ENCODE results near the gene MMEL1. TPM values are rescaled to one million over a fixed set of nuclear protein-coding genes. Genes with fewer than 3 reads are reported as not detected.
"Not testable (repeated sequence)": the region's sequence is repeated elsewhere in the genome, so short reads cannot be mapped to it uniquely, and the experiment has no call there.

The MMEL1 gene
- total RNA-seq, 1 donor from 2014 or later: not detected

DNA sequence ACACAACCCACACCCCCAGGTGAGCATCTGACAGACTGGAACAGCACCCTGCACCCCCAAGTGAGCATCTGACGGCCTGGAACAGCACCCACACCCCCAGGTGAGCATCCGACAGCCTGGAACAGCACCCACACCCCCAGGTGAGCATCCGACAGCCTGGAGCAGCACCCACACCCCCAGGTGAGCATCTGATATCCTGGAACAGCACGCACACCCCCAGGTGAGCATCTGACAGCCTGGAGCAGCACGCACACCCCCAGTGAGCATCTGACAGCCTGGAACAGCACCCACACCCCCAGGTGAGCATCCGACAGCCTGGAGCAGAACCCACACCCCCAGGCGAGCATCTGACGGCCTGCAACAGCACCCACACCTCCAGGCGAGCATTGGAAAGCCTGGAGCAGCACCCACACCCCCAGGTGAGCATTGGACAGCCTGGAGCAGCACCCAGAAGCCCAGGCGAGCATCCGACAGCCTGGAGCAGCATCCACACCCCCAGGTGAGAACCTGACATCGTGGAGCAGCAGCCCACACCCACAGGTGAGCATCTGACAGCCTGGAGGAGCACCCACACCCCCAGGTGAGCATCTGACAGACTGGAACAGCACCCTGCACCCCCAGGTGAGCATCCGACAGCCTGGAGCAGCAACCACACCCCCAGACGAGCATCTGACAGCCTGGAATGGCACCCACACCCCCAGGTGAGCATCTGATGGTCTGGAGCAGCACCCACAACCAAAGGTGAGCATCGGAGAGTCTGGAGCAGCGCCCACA lies 19.5 kb upstream of the MMEL1 start:
- H3K36me3 Mint-ChIP-seq (ENCODE audit: unreplicated experiment); H3K27ac Mint-ChIP-seq (ENCODE audit: unreplicated experiment); H3K4me1 Mint-ChIP-seq (ENCODE audit: unreplicated experiment); H3K4me3 Mint-ChIP-seq (ENCODE audit: unreplicated experiment); H3K27me3 Mint-ChIP-seq (ENCODE audit: unreplicated experiment); DNase-seq (ENCODE audit: extremely low spot score, unreplicated experiment); H3K9me3 Mint-ChIP-seq (ENCODE audit: unreplicated experiment): not testable (repeated sequence)

GRCh38 chr1:2650967-2651645 lies 18.3 kb upstream of the MMEL1 start:
- H3K4me3 Mint-ChIP-seq (ENCODE audit: unreplicated experiment): no peak overlapping the region
- H3K9me3 Mint-ChIP-seq (ENCODE audit: unreplicated experiment): peaks cover 11% of the 10 kb centered on the region
- no peak for DNase-seq (ENCODE audit: extremely low spot score, unreplicated experiment)
- no peaks in the 10 kb centered on the region for H3K36me3 Mint-ChIP-seq (ENCODE audit: unreplicated experiment)
- no peaks in the 10 kb centered on the region for H3K4me1 Mint-ChIP-seq (ENCODE audit: unreplicated experiment)
- H3K27me3 Mint-ChIP-seq (ENCODE audit: unreplicated experiment): no peaks in the 10 kb centered on the region
- no peak overlapping the region for H3K27ac Mint-ChIP-seq (ENCODE audit: unreplicated experiment)
- TF ChIP-seq, protein P1, sequence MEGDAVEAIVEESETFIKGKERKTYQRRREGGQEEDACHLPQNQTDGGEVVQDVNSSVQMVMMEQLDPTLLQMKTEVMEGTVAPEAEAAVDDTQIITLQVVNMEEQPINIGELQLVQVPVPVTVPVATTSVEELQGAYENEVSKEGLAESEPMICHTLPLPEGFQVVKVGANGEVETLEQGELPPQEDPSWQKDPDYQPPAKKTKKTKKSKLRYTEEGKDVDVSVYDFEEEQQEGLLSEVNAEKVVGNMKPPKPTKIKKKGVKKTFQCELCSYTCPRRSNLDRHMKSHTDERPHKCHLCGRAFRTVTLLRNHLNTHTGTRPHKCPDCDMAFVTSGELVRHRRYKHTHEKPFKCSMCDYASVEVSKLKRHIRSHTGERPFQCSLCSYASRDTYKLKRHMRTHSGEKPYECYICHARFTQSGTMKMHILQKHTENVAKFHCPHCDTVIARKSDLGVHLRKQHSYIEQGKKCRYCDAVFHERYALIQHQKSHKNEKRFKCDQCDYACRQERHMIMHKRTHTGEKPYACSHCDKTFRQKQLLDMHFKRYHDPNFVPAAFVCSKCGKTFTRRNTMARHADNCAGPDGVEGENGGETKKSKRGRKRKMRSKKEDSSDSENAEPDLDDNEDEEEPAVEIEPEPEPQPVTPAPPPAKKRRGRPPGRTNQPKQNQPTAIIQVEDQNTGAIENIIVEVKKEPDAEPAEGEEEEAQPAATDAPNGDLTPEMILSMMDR (IDR thresholded peaks at IDR 0.05): no peak

DNA sequence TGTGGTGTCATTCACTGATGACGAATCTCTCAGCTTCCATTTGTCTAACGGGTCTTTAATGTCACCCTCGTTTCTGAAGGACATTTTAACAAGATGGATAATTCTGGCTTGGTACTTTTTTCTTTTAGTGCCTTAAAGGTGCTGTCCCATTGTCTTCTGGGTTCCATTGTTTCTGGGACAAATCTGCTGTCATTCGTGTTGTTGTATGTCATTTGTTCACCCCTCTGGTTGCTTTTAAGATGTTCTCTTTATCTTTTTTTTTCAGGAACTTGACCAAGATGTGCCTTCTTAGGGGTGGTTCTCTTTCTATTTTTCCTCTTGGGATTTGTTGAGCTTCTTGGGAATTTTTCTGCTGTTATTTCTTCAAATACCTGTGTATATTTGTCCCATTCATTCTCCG lies 14.0 kb upstream of the MMEL1 start:
- TF ChIP-seq, protein P1 (IDR thresholded peaks at IDR 0.05): no peak
- H3K27me3 Mint-ChIP-seq (ENCODE audit: unreplicated experiment): no peaks in the 10 kb centered on the region
- H3K9me3 Mint-ChIP-seq (ENCODE audit: unreplicated experiment): peaks cover 11% of the 10 kb centered on the region
- H3K27ac Mint-ChIP-seq (ENCODE audit: unreplicated experiment): no peak overlapping the region
- no peaks in the 10 kb centered on the region for H3K36me3 Mint-ChIP-seq (ENCODE audit: unreplicated experiment)
- no peak for DNase-seq (ENCODE audit: extremely low spot score, unreplicated experiment)
- peaks cover 9% of the 10 kb centered on the region for H3K4me1 Mint-ChIP-seq (ENCODE audit: unreplicated experiment)
- no peak overlapping the region for H3K4me3 Mint-ChIP-seq (ENCODE audit: unreplicated experiment)

DNA sequence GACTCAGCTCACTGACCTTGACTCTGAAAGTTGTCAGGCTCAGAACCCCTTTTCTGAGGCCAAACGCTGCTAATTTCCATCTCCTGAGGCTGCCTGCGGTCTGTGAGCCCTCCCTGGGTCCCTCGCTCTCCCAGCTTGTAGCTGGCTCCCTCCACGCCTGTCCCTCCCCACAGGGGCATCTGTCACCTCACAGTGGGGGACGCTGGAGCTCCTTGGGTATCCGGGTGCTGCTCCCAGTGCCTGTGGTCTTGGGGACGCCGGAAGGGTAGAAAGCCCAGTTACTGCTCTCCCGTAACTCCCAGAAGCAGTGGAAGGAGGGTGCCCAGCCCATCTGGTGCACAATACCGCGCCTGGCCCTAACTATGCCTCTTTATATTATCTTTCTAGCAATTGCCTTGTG lies 13.0 kb upstream of the MMEL1 start:
- H3K4me3 Mint-ChIP-seq (ENCODE audit: unreplicated experiment): no peak overlapping the region
- no peaks in the 10 kb centered on the region for H3K27me3 Mint-ChIP-seq (ENCODE audit: unreplicated experiment)
- H3K27ac Mint-ChIP-seq (ENCODE audit: unreplicated experiment): no peak overlapping the region
- TF ChIP-seq, protein P1 (IDR thresholded peaks at IDR 0.05): no peak
- peaks cover 11% of the 10 kb centered on the region for H3K9me3 Mint-ChIP-seq (ENCODE audit: unreplicated experiment)
- DNase-seq (ENCODE audit: extremely low spot score, unreplicated experiment): no peak
- no peaks in the 10 kb centered on the region for H3K36me3 Mint-ChIP-seq (ENCODE audit: unreplicated experiment)
- peaks cover 9% of the 10 kb centered on the region for H3K4me1 Mint-ChIP-seq (ENCODE audit: unreplicated experiment)

- H3K9me3 Mint-ChIP-seq (ENCODE audit: unreplicated experiment): peaks cover 11% of the 10 kb centered on the region
- no peak for DNase-seq (ENCODE audit: extremely low spot score, unreplicated experiment)
- H3K36me3 Mint-ChIP-seq (ENCODE audit: unreplicated experiment): no peaks in the 10 kb centered on the region
- H3K4me1 Mint-ChIP-seq (ENCODE audit: unreplicated experiment): peaks cover 9% of the 10 kb centered on the region
- TF ChIP-seq, protein P1 (IDR thresholded peaks at IDR 0.05): no peak
- no peak overlapping the region for H3K27ac Mint-ChIP-seq (ENCODE audit: unreplicated experiment)
- H3K27me3 Mint-ChIP-seq (ENCODE audit: unreplicated experiment): no peaks in the 10 kb centered on the region
- no peak overlapping the region for H3K4me3 Mint-ChIP-seq (ENCODE audit: unreplicated experiment)
These were observed 12.3 kb upstream of the MMEL1 start for GRCh38 chr1:2645143-2645542.

All from osteocyte (in vitro differentiated cells).